K562 (cell line): Measurements from ENCODE around the gene PTPRT.

ENCODE experiments used
- FOS ChIP-seq: IDR thresholded peaks from 3 replicates; pipeline ENCODE4 v1.6.1; 2011; ENCODE audit not compliant: insufficient read length; ENCODE audit errors: extremely low read depth
- FOXP4 ChIP-seq: sonication (generic); formaldehyde crosslinking; IDR thresholded peaks from 2 replicates; pipeline ENCODE4 v1.8.0; 2022; ENCODE audit warnings: mild to moderate bottlenecking, missing genetic modification reagents, borderline replicate concordance
- HDAC2 ChIP-seq: fragments of 450-650 bp; IDR thresholded peaks from 2 replicates; pipeline ENCODE4 v1.6.1; 2016; ENCODE audit warnings: mild to moderate bottlenecking
- HNRNPLL ChIP-seq: fragments of 200-400 bp; formaldehyde crosslinking; IDR thresholded peaks from 2 replicates; pipeline ENCODE4 v1.6.1; 2017; ENCODE audit warnings: low read length, low read depth, mild to moderate bottlenecking; ENCODE audit not compliant: poor library complexity, severe bottlenecking
- NFIX ChIP-seq: fragments of 250-450 bp; sonication (Bioruptor Pico); IDR thresholded peaks from 2 replicates; pipeline ENCODE4 v1.4.0; 2020; ENCODE audit warnings: low read depth, mild to moderate bottlenecking, moderate library complexity
- POLR2A ChIP-seq: fragments of 450-650 bp; conservative IDR thresholded peaks from 2 replicates; pipeline ENCODE4 v1.6.1; 2016
- USF2 ChIP-seq: sonication (generic); formaldehyde crosslinking; IDR thresholded peaks from 2 replicates; pipeline ENCODE4 v1.5.0; 2020; ENCODE audit warnings: missing genetic modification reagents
- ZFP1 ChIP-seq: fragments of 450-650 bp; formaldehyde crosslinking; IDR thresholded peaks from 2 replicates; pipeline ENCODE4 v1.4.0; 2020; ENCODE audit warnings: mild to moderate bottlenecking, mixed read lengths

GRCh38 chr20:42785041-42785440 is 404.7 kb downstream of the PTPRT start:
- TF ChIP-seq ZFP1 (no peak), HDAC2 (no peak), NFIX (CRISPR knock-in tag) (no peak), FOS (no peak), FOXP4 (CRISPR knock-in tag) (no peak), USF2 (CRISPR knock-in tag) (no peak), HNRNPLL (no peak), POLR2A (no peak)
